Upper lobe of left lung (tissue), 4 donors: ENCODE measurements around the gene NSUN2.

ENCODE experiments used
- CTCF ChIP-seq, 6 experiments: fragments of 450-650 bp in 4 of 6; fragments of 200-600 bp in 2 of 6; sonication (generic) in 2 of 6; IDR thresholded peaks; one replicate each; pipeline ENCODE4 v1.5.1; 2016 to 2019; ENCODE audit warnings: antibody characterized with exemption in 6 of 6
- EP300 ChIP-seq, 4 donors: sonication (generic); formaldehyde crosslinking; IDR thresholded peaks; one replicate each; pipeline ENCODE4 v1.5.1; 2017; ENCODE audit warnings: antibody characterized with exemption in 4 of 4, control low read depth in 2 of 4
- POLR2A ChIP-seq, 4 donors: fragments of 450-650 bp; IDR thresholded peaks; one replicate each; pipeline ENCODE4 v1.5.1; 2016 to 2017; ENCODE audit warnings: antibody characterized with exemption in 4 of 4, mild to moderate bottlenecking in 2 of 4
- POLR2AphosphoS5 ChIP-seq, 2 donors: sonication (generic); formaldehyde crosslinking; IDR thresholded peaks; one replicate each; pipeline ENCODE4 v1.5.1; 2017; ENCODE audit warnings: antibody characterized with exemption in 2 of 2

- TF ChIP-seq POLR2AphosphoS5 (IDR thresholded peaks at IDR 0.05) (no peak), EP300 (IDR thresholded peaks at IDR 0.05) (no peak), CTCF (IDR thresholded peaks at IDR 0.05) (no peak), POLR2A (IDR thresholded peaks at IDR 0.05) (no peak)
These were observed 5.4 kb upstream of the NSUN2 start for GRCh38 chr5:6638236-6638635.
